HFFc6 (cell line): ENCODE results near the gene AFF2. TPM values are rescaled to one million over a fixed set of nuclear protein-coding genes. Genes with fewer than 3 reads are reported as not detected.

Experiments
- DNase-seq: peaks from one replicate; pipeline ENCODE4 v3.0.0-alpha.2; 2018
- H3K27ac Mint-ChIP-seq: 2 replicates; pipeline ENCODE4 v1.8.0; 2020; ENCODE audit warnings: mild to moderate bottlenecking, mixed read lengths
- H3K27me3 Mint-ChIP-seq: 2 replicates; pipeline ENCODE4 v1.8.0; 2021; ENCODE audit warnings: mild to moderate bottlenecking, moderate library complexity, mixed read lengths; ENCODE audit not compliant: insufficient read depth
- H3K36me3 Mint-ChIP-seq: 2 replicates; pipeline ENCODE4 v1.8.0; 2021; ENCODE audit warnings: low read depth, mixed read lengths
- H3K4me1 Mint-ChIP-seq: 2 replicates; pipeline ENCODE4 v1.8.0; 2020; ENCODE audit warnings: low read depth, mixed read lengths
- H3K4me3 Mint-ChIP-seq: 2 replicates; pipeline ENCODE4 v1.8.0; 2020; ENCODE audit warnings: mild to moderate bottlenecking, moderate library complexity, mixed read lengths
- H3K9me3 Mint-ChIP-seq: 2 replicates; pipeline ENCODE4 v1.8.0; 2020; ENCODE audit warnings: mild to moderate bottlenecking, mixed read lengths
- CTCF ChIP-seq: fragments of 200-600 bp; sonication (generic); IDR thresholded peaks from 2 replicates; pipeline ENCODE4 v1.5.0; 2021; ENCODE audit warnings: antibody characterized with exemption, mild to moderate bottlenecking
- total RNA-seq, 6 experiments: library from RNA; stranded (reverse); fragmentation: NEBNext Ultra II Directional; extraction: Animal tissue kit (Norgen Biotek cat#: 25700); gene quantifications; 2 replicates in 1 of 6; 3 replicates in 5 of 6; pipeline ENCODE4 v1.2.3, GENCODE V29; 2021

The AFF2 gene
- total RNA-seq, 6 experiments from 2014 or later, result not detected

- DNase-seq, result no peak
- Mint-ChIP-seq H3K4me1 (no peaks in the 10 kb centered on the region), H3K36me3 (no peaks in the 10 kb centered on the region), H3K27ac (no peak overlapping the region), H3K9me3 (peaks cover 5% of the 10 kb centered on the region), H3K27me3 (no peaks in the 10 kb centered on the region), H3K4me3 (no peak overlapping the region)
- TF ChIP-seq CTCF, result no peak
Measured at GRCh38 chrX:148713981-148714380, 213.6 kb downstream of the AFF2 start.

GRCh38 chrX:148715361-148715760 lies 214.9 kb downstream of the AFF2 start:
- Mint-ChIP-seq H3K36me3 (no peaks in the 10 kb centered on the region), H3K4me3 (no peak overlapping the region), H3K27ac (no peak overlapping the region), H3K27me3 (no peaks in the 10 kb centered on the region), H3K9me3 (peaks cover 9% of the 10 kb centered on the region), H3K4me1 (no peaks in the 10 kb centered on the region)
- no peak for DNase-seq
- no peak for TF ChIP-seq CTCF

GRCh38 chrX:148722966-148723365 lies 222.5 kb downstream of the AFF2 start:
- no peak for DNase-seq
- Mint-ChIP-seq H3K27ac (no peak overlapping the region), H3K36me3 (no peaks in the 10 kb centered on the region), H3K4me1 (no peaks in the 10 kb centered on the region), H3K27me3 (no peaks in the 10 kb centered on the region), H3K9me3 (peaks cover 9% of the 10 kb centered on the region), H3K4me3 (no peak overlapping the region)
- TF ChIP-seq CTCF, result no peak

DNA sequence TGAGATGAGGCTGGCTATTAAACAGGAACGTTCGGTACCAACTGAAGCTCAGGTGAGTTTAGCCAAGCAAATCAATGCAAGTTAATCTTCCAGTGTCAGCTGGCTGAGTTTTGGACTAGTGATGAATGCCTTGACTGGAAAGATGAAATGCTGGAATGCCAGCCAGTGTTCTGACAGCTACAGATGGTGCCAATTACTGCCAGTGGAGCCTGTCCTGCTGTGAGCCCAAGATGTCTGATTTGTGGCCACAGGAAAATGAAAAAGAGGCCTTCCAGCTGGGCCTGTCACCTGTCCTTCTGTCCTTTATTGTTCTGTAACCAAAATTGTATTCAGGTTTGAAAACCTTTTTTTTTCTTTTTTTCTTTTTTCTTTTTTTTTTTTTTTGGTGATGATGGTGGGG lies 223.1 kb downstream of the AFF2 start:
- H3K27me3 Mint-ChIP-seq, result no peaks in the 10 kb centered on the region
- TF ChIP-seq CTCF, result no peak
- peaks cover 9% of the 10 kb centered on the region for H3K9me3 Mint-ChIP-seq
- no peaks in the 10 kb centered on the region for H3K4me1 Mint-ChIP-seq
- H3K36me3 Mint-ChIP-seq, result no peaks in the 10 kb centered on the region
- no peak overlapping the region for H3K27ac Mint-ChIP-seq
- no peak overlapping the region for H3K4me3 Mint-ChIP-seq
- no peak for DNase-seq

DNA sequence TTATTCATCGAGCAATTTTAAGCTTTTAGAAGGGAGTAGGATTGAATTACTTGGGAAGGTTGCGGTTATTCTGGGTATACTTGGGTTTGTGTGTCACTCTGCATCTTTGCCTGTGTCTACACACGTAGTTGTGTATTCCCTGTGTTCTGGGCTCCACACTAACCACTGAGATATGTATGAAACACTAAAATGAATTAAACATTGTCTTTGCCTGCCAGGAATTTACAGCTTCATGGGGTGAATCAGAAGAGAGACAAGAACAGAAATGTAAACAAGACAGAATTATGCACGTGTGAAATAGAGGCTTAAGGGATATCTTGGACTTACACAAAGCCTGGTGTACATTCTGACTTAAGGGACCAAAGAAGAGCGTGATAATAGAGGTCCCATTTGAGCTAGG lies 228.5 kb downstream of the AFF2 start:
- Mint-ChIP-seq H3K4me1 (no peaks in the 10 kb centered on the region), H3K36me3 (no peaks in the 10 kb centered on the region), H3K4me3 (no peak overlapping the region), H3K27ac (no peak overlapping the region), H3K27me3 (no peaks in the 10 kb centered on the region; the same call in 1 of the 2 replicates), H3K9me3 (peaks cover 11% of the 10 kb centered on the region)
- no peak for TF ChIP-seq CTCF
- no peak for DNase-seq

GRCh38 chrX:148732743-148733142 lies 232.3 kb downstream of the AFF2 start:
- Mint-ChIP-seq H3K4me3 (no peak overlapping the region), H3K27me3 (no peaks in the 10 kb centered on the region; the same call in none of the 2 replicates), H3K27ac (no peak overlapping the region), H3K9me3 (peaks cover 7% of the 10 kb centered on the region), H3K36me3 (no peaks in the 10 kb centered on the region), H3K4me1 (no peaks in the 10 kb centered on the region)
- DNase-seq, result no peak
- no peak for TF ChIP-seq CTCF
